HUDEP-2 (cell line): ENCODE results near the gene HAO1.
"Not testable (repeated sequence)": the region's sequence is repeated elsewhere in the genome, so short reads cannot be mapped to it uniquely, and the experiment has no call there.

Experiments used
- DNase-seq, 76 experiments: peaks; one replicate each; lab custom pipeline; 2025; ENCODE audit not compliant: unreplicated experiment in 76 of 76; lab: John Stamatoyannopoulos, UW

Gene HAO1

DNA sequence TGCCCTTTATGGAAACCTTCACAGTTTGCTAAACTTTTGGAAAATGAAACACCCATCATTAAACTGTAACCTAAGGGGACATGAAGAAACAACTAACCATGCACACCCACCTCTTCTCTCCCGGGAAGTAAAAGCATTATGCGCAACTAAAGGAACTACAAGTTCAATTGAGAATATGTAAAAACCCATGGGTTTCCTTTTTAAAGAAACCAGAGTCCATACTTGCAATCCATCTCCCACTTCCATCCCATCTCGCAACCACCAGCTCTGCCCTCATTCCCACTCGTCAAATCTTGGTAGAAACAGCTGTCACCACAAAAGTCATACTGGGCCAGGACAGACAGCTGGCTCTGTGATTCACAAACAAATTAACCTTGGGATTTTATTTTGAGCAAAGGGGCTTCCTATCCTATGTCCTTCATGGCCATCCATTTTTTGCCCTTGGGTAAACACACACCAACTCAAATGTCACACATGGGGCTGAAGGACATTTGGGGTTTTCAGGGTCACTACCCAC lies 81.5 kb downstream of the HAO1 start:
- DNase-seq, result no peak

DNA sequence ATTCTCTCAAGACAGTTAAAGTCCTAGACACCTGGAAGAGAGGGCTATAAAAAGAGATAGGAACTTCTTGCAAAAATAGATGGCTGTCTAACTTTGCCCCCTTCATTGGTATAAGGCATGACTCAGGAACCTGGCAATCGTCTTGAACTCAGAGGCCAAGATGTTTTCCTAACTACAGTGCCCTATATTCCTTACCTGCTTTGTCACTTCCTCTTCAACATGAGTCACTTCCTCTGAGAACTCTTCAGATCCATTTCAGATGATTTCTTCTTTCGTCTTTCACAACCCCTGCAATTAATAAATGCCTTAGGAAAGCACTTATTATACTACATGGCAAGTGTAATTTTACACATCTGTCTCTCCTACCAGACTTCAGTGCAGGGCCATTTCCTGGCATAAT lies 83.5 kb downstream of the HAO1 start:
- DNase-seq, result no peak

DNA sequence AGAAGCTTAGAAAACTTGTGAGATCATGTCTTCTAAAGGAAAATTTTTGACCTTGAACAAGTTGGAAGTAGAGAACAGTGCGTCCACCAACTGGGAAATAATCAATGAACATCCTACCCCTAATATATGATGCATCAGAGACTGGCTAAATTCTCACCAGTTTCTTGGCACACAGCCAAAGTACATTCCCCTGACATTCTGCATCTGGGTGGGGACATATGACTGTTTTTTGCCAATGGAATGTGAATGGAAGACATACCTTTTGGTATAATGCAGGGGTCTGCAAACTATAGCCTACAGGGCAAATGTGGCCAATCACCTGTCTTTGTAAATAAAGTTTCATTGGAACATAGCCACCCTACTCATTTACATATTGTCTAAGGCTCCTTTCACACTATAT lies 84.7 kb downstream of the HAO1 start:
- no peak for DNase-seq

DNA sequence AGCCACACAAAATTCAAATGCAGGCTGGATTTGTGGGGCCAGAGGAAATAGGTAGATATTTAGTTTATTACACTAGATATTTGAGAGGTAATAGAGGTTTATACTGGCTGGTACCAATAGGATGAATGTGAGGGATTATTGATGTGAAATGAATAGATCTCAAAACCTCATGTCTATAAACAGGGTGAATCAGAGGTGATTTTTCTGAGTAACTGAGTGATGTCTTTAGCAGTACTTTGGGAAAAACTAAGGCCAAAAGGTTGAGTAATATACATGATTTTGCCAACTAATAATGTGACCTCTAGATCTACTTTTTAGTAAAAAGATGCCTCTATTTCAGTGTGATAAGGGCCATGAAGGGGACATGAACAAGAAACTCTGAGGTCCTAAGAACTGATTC lies 86.8 kb downstream of the HAO1 start:
- DNase-seq, result no peak

DNA sequence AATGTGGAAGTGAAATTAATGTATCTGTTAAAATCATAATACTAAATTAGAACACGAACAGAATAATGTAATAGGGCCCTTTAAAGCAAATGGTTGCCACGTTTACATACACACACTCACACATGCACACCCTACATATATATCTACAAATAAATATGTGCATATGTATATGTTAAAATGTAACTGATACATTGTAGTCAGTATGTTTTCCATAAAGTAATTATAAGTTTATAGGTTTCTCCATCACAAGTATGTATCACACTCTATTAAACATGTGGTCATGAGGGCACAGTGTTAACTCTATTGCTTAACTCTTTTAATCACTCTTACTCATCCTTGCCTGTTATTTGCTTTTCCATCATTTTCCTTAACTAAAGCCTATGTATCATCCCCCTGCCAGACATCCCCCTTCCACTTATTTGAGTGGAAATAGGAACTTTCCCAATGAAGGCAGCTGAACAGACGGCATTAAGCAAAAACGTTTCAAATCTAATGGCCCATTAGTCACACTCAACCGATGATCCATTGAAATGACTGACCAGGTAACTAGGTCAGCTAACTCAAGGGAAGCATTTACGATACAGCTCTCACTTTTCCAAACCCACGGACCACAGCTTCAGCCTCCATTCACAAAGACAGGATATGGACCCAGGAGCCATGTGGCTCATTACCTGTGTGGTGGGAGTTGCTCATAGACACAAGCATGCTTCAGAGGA lies 89.3 kb downstream of the HAO1 start:
- DNase-seq, result no peak

DNA sequence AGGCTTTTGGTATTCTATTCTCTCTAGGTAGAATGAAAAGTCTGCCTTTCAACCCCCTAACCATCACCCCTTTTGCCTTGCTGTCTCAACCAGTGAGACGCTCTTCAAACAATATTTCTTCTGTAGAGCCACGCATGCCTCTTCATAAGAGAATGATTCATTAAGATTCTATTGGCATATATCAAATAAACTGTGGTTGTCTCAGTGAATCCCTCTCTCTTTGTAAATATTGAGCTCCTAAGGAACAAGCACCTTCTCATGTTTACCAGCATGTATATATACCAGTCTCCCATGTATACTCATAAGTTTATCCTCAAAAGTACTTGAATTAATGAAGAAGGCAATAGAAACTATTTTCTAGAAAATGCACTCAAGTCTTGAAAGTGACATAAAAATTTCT lies 90.6 kb downstream of the HAO1 start:
- DNase-seq, result no peak

DNA sequence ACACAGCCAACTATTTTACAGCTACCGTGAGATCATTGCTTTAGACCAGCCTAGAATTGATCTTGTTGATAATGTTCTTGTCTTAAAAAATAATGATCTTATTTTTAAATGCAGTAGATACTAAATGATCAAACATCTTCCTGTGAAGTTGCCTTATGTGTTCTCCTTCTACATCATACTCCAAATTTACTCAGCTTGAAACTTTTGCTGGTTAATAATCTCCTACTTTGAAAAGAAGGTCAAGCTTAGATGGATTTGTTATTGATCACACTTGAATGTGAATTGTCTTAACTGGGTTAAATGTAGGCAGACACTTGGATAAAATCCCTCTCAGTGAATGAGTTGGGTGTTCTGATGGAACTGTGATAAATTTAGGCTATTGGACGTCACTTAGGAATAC lies 91.9 kb downstream of the HAO1 start:
- no peak for DNase-seq

DNA sequence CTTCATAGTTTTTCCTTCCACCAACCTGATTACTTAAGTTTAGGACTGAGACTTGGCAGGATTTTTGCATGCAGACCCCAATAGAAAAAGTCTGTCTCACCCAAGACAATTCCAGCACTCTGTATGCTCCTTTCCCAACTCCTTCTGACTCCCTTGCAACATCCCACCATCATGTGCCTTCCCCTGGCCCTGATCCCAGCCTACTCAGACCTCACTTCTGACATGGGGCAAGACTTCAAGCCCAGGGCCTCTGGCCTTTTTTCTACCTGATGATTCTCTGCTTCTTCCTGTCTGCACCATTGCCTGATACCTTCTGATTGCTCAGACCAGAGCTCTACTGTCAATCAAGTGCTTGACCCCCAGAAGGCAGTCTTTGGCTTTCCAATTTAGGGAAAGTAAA lies 96.6 kb downstream of the HAO1 start:
- DNase-seq, result no peak

DNA sequence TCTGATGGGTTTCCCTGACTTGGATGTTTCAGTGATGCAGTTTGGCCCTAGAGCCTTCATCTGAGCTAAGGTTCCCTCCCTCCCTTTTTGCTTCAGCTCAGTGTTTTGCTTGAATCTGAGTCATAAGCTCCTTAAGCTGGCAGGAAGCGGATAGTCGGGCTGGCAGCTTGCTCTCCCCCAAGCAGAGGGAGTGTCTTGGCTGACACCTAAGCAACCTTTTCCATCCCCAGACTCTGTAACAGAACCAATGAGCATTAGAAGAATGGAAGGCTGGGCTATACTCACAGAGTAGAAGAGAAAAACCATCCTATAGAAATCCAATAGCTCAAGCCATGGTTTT lies 98.3 kb downstream of the HAO1 start:
- DNase-seq, result no peak

DNA sequence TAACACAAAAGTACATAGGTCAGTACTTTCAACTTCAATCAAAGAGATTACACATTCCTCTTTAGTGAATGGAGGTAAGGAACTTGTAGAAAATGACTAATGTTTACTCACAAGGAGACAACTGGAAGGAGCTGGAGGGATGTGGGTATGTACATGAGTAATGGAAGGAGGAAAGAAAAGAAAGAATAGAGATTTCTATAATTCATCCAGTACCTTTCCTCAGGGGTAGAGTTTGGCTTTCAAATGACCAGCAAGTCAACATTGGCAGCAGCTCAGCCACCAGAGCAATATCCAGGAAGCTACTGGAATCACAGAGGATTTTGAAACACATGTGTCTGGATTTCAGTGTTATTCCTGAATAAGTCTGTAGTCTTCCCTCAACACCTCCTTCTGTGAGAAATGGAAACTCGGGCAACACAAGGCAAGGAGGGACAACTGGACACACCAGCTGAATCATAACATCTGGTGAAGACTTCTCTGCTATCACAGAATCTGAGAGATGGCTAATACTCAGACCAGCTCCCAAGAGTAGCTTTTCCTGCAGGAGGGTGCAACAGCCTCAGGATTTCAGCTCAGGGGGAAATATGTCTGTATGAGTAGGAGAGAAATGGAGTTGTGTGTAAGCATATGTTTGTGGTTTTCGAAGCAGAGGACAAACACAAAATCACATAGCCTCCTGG lies 98.8 kb downstream of the HAO1 start:
- no peak for DNase-seq

DNA sequence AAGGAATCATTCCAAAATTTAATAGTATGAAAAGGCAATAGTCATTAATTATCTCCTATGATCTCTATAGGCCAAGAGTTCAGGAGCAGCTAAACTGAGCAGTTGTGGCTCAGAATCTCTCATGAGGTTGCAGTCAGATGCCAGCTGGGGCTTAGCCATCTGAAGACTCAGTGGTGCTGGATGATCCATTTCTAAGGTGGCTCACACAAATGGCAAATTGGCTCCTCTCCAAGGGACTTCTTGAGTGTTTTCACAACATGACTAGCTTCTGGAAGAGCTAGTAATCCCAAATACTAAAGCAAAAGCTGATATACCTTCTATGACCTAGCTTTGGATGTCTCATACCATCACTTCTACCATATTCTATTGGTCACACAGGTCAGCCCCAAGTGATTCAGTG lies 104.2 kb downstream of the HAO1 start:
- no peak for DNase-seq

DNA sequence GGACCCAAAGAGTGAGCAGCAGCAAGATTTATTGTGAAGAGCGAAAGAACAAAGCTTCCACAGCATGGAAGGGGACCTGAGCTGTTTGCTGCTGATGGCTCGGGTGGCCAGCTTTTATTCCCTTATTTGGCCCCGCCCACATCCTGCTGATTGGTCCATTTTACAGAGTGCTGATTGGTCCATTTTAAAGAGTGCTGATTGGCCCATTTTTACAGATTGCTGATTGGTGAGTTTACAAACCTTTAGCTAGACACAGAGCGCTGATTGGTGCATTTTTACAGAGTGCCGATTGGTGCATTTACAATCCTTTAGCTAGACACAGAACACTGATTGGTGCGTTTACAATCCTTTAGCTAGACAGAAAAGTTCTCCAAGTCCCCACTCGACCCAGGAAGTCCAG lies 105.8 kb downstream of the HAO1 start:
- not testable (repeated sequence) for DNase-seq
